Hepatocyte (in vitro differentiated cells): ENCODE results near the gene FTCD. TPM values are rescaled to one million over a fixed set of nuclear protein-coding genes. Genes with fewer than 3 reads are reported as not detected.

ENCODE experiments used
- DNase-seq: peaks from one replicate; pipeline ENCODE4 v3.0.0-alpha.2; 2016; ENCODE audit warnings: low spot score
- H2AFZ ChIP-seq: fragments of 200-600 bp; sonication (generic); 2 replicates; pipeline ENCODE4 v1.6.0; 2016; ENCODE audit warnings: antibody characterized with exemption, mild to moderate bottlenecking
- H3K27ac ChIP-seq: fragments of 200-600 bp; sonication (generic); 2 replicates; pipeline ENCODE4 v1.5.1; 2016; ENCODE audit warnings: mild to moderate bottlenecking
- H3K27me3 ChIP-seq: fragments of 200-600 bp; sonication (generic); 2 replicates; pipeline ENCODE4 v1.6.1; 2016
- H3K36me3 ChIP-seq: fragments of 200-600 bp; sonication (generic); replicated peaks from 2 replicates; pipeline ENCODE4 v1.5.1; 2016; ENCODE audit warnings: low read depth; ENCODE audit not compliant: insufficient read depth
- H3K4me1 ChIP-seq: fragments of 200-600 bp; sonication (generic); 2 replicates; pipeline ENCODE4 v1.5.1; 2016; ENCODE audit warnings: mild to moderate bottlenecking, moderate library complexity; ENCODE audit not compliant: insufficient read depth
- H3K4me2 ChIP-seq: fragments of 200-600 bp; sonication (generic); 2 replicates; pipeline ENCODE4 v1.6.0; 2016
- H3K4me3 ChIP-seq: fragments of 200-600 bp; sonication (generic); 2 replicates; pipeline ENCODE4 v1.5.1; 2016; ENCODE audit warnings: mild to moderate bottlenecking
- H3K79me2 ChIP-seq: fragments of 200-600 bp; sonication (generic); 2 replicates; pipeline ENCODE4 v1.6.0; 2017; ENCODE audit warnings: mild to moderate bottlenecking
- H3K9me2 ChIP-seq: fragments of 200-600 bp; sonication (generic); replicated peaks from 2 replicates; pipeline ENCODE4 v1.6.0; 2017; ENCODE audit warnings: mild to moderate bottlenecking; ENCODE audit not compliant: insufficient read depth
- H3K9me3 ChIP-seq: fragments of 200-600 bp; sonication (generic); 2 replicates; pipeline ENCODE4 v1.5.1; 2016; ENCODE audit warnings: low read depth, mild to moderate bottlenecking
- H4K20me1 ChIP-seq: fragments of 200-600 bp; sonication (generic); 2 replicates; pipeline ENCODE4 v1.6.0; 2016; ENCODE audit warnings: mild to moderate bottlenecking; ENCODE audit not compliant: insufficient read depth, poor library complexity, severe bottlenecking
- EZH2 ChIP-seq: fragments of 200-600 bp; sonication (generic); IDR thresholded peaks from 2 replicates; pipeline ENCODE4 v1.6.1; 2016; ENCODE audit warnings: antibody characterized with exemption, mild to moderate bottlenecking, borderline replicate concordance
- EZH2phosphoT487 ChIP-seq: fragments of 200-600 bp; sonication (generic); IDR thresholded peaks from one replicate; pipeline ENCODE4 v1.6.1; 2018; ENCODE audit warnings: antibody characterized with exemption, mild to moderate bottlenecking, low read depth, moderate library complexity; ENCODE audit not compliant: unreplicated experiment, severe bottlenecking
- WGBS: methylation state at CpG from one replicate; pipeline ENCODE4 v1.1.6; 2016; ENCODE audit warnings: low lambda C conversion rate; ENCODE audit errors: missing lambda C conversion rate; 5-methylcytosine and 5-hydroxymethylcytosine counted together
- polyA plus RNA-seq: library from polyadenylated mRNA; unstranded; fragments of >200 nt; fragmentation: Nextera tagmentation; extraction: Ambion mirVana; gene quantifications from 2 replicates; pipeline ENCODE4 v1.2.1, GENCODE V29; 2016
- total RNA-seq: library from RNA; depleted of rRNA; stranded (reverse); fragments of >200 nt; gene quantifications from 2 replicates; pipeline ENCODE4 v1.2.3, GENCODE V29; 2014
- TF ChIP-seq, protein P1 (sequence below): fragments of 200-600 bp; sonication (generic); IDR thresholded peaks from 2 replicates; pipeline ENCODE4 v1.5.1; 2016; ENCODE audit warnings: antibody characterized with exemption, mild to moderate bottlenecking; ENCODE audit not compliant: poor library complexity

FTCD gene
- total and polyA plus RNA-seq, 2 experiments from 2014 or later: 27.5 to 76.8 TPM

DNA sequence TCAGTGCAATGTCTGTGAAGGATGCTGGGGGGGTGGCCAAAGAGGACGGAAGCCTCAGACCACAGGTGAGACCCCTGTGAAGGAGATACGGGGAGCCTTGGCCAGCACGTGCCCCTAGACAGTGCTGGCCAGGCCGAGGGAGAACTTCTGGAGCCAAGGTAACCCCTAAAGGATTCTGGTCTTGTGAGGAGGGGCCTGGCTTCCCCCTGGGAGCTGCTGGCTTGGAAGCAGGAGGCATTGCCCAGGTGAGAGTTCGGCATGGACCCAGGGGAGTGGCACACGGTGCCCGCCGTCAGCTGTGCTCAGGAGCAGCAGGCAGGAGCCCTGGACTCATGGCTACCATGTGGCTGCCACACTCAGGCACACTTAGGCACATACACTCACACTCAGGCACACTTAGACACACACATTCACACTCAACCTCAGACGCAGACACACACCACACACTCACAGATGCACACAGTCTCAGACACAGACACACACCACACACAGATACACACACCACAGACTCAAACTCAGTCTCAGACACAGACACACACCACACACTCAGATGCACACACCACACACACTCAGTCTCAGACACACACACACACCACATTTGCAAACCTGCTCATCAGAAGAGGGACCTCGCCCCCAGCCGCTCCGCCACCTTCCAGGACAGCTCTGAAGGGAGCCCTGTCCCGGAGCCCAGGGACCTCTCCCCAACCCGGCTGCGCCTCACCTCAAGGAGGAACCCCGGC is 58.6 kb downstream of the FTCD start:
- TF ChIP-seq EZH2phosphoT487: no peak
- no peak for TF ChIP-seq EZH2
- TF ChIP-seq, protein P1, sequence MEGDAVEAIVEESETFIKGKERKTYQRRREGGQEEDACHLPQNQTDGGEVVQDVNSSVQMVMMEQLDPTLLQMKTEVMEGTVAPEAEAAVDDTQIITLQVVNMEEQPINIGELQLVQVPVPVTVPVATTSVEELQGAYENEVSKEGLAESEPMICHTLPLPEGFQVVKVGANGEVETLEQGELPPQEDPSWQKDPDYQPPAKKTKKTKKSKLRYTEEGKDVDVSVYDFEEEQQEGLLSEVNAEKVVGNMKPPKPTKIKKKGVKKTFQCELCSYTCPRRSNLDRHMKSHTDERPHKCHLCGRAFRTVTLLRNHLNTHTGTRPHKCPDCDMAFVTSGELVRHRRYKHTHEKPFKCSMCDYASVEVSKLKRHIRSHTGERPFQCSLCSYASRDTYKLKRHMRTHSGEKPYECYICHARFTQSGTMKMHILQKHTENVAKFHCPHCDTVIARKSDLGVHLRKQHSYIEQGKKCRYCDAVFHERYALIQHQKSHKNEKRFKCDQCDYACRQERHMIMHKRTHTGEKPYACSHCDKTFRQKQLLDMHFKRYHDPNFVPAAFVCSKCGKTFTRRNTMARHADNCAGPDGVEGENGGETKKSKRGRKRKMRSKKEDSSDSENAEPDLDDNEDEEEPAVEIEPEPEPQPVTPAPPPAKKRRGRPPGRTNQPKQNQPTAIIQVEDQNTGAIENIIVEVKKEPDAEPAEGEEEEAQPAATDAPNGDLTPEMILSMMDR: no peak
- no peaks in the 10 kb centered on the region for H3K9me2 ChIP-seq
- H3K4me3 ChIP-seq: peak overlapping the region; percentile 92
- H3K79me2 ChIP-seq: peaks cover 35% of the 10 kb centered on the region
- H3K27ac ChIP-seq: peak overlapping the region; percentile 51
- H3K27me3 ChIP-seq: peaks cover 23% of the 10 kb centered on the region
- WGBS: 86% methylated on average over 16 of the region's 16 CpGs
- H3K4me1 ChIP-seq: peaks cover 11% of the 10 kb centered on the region
- peak overlapping the region; percentile 95 for H3K4me2 ChIP-seq
- no peak overlapping the region for H2AFZ ChIP-seq
- peaks cover 5% of the 10 kb centered on the region for H3K36me3 ChIP-seq
- H3K9me3 ChIP-seq: peaks cover under 1% of the 10 kb centered on the region
- DNase-seq: peak; percentile 14
- H4K20me1 ChIP-seq: peaks cover 14% of the 10 kb centered on the region

DNA sequence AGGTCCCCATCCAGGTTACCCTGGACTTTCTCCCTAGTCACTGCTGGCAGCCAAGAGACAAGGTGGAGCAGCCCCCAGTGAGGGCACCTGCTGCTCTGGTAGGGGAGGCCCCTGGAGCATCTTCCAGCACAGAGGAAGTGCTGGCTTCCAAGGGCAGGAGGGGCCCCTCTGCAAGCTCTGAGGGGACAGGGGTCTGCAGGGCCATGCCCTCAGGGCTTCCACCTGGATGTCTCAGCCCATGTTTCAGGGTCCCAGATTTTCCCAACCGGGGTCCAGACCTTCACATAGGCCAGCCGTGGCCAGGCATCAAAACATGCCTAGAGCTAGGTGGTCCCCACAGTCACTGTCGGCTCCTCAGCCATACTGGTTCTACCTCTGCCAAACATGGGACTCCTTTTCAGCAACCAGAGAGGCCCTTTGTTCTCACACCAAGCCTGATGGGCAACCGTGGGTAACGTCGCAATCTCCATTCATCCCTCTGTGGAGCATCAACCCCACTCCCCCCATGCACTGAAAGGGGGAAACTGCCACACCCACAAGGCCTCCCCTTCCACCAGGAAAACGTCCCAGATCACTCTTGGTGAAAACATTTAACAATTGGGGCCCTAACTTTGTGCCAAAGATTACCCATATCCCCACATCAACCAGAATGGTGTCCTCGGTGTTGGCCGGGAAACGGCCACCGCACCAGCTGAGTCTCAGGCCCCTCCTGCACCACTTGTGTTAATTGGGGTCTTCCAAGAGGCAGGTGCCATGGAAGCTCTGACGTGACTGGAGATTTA is 59.4 kb downstream of the FTCD start:
- H4K20me1 ChIP-seq: peaks cover 9% of the 10 kb centered on the region
- 89% methylated on average over 12 of the region's 12 CpGs for WGBS
- no peak overlapping the region for H3K27ac ChIP-seq
- no peak for DNase-seq
- H3K27me3 ChIP-seq: peaks cover 17% of the 10 kb centered on the region
- H3K9me3 ChIP-seq: no peaks in the 10 kb centered on the region
- TF ChIP-seq EZH2phosphoT487: no peak
- TF ChIP-seq, protein P1: no peak
- TF ChIP-seq EZH2: no peak
- no peak overlapping the region for H3K4me2 ChIP-seq
- no peaks in the 10 kb centered on the region for H3K36me3 ChIP-seq
- H3K4me3 ChIP-seq: no peak overlapping the region
- H3K79me2 ChIP-seq: peaks cover 27% of the 10 kb centered on the region
- no peaks in the 10 kb centered on the region for H3K9me2 ChIP-seq
- H3K4me1 ChIP-seq: peaks cover 11% of the 10 kb centered on the region
- H2AFZ ChIP-seq: no peak overlapping the region

DNA sequence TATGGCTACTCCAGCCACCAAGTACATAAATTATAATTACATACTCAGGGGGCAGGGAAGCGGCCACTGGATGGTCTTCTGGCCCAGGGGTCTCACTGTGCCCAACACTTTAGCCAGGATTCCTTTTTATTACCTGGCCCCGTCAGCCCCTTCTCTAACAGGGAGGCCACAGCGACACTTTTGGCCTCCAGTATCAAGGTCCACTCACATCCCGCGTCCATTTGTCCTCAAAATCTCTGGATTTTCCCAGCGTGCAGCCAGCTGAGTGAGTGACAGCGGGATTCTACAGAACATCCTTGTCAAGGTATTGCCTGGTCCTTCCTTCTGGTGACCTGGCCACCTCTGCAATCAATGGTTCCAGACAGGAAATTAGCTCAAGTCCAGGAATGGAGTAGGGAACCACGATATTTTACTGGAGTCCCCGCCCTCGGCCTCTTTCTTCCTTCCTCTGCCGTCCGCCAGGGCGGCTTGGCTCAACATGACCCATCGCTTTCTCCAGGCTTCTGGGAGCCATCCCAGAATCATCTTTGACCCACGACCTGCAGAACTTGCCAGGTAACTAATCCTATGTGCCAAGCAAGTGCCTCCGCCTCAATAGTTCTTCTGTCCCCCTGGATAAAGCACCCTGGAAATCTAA is 60.2 kb downstream of the FTCD start:
- Histone ChIP-seq H3K9me2 (no peaks in the 10 kb centered on the region), H3K27ac (no peak overlapping the region), H3K4me2 (no peak overlapping the region), H3K4me3 (no peak overlapping the region), H3K27me3 (peaks cover 10% of the 10 kb centered on the region), H3K4me1 (peaks cover 11% of the 10 kb centered on the region), H4K20me1 (peaks cover 9% of the 10 kb centered on the region), H2AFZ (no peak overlapping the region), H3K79me2 (peaks cover 19% of the 10 kb centered on the region), H3K36me3 (no peaks in the 10 kb centered on the region), H3K9me3 (no peaks in the 10 kb centered on the region)
- 83% methylated on average over 16 of the region's 16 CpGs for WGBS
- no peak for DNase-seq
- TF ChIP-seq EZH2phosphoT487: no peak
